GM23248 (cell line): Measurements from ENCODE around the gene DIAPH3.

ENCODE experiments used
- EZH2 ChIP-seq: fragments of 200-600 bp; sonication (generic); IDR thresholded peaks from 2 replicates; pipeline ENCODE4 v1.6.1; 2018; ENCODE audit warnings: antibody characterized with exemption, mild to moderate bottlenecking; ENCODE audit not compliant: insufficient read depth, poor library complexity, severe bottlenecking
- EZH2phosphoT487 ChIP-seq: fragments of 200-600 bp; sonication (generic); IDR thresholded peaks from 2 replicates; pipeline ENCODE4 v1.6.1; 2018; ENCODE audit warnings: antibody characterized with exemption, moderate library complexity, mild to moderate bottlenecking, low read depth; ENCODE audit not compliant: insufficient read depth

- no peak for TF ChIP-seq EZH2
- TF ChIP-seq EZH2phosphoT487, result no peak
Observed at GRCh38 chr13:60143775-60144174, 20.0 kb downstream of the DIAPH3 start.
